Lung (tissue), 12 donors: ENCODE data around the gene CYSLTR2. TPM values are rescaled to one million over a fixed set of nuclear protein-coding genes. Genes with fewer than 3 reads are reported as not detected.

Experiments used
- ATAC-seq: fragments of 200-7000 bp; cut with Tn5 transposase; one replicate; pipeline ENCODE4 v1.9.1; 2020; ENCODE audit warnings: moderate number of reproducible peaks; ENCODE audit not compliant: insufficient read depth, low FRiP score
- DNase-seq, 3 donors: peaks; one replicate each; pipeline ENCODE4 v3.0.0-alpha.2; 2013 to 2017
- H3K27ac ChIP-seq, 2 donors: one replicate each; pipeline ENCODE4 v1.5.1; 2013; ENCODE audit warnings: mild to moderate bottlenecking in 2 of 2, moderate library complexity in 2 of 2, control low read depth in 1 of 2, inconsistent platforms in 1 of 2, low read depth in 1 of 2, low read length in 1 of 2
- H3K27me3 ChIP-seq, 3 donors: one replicate each; pipeline ENCODE4 v1.5.1; 2013; ENCODE audit warnings: low read length in 2 of 3; ENCODE audit not compliant: control insufficient read depth in 3 of 3, insufficient read depth in 3 of 3
- H3K36me3 ChIP-seq, 4 donors: one replicate each; pipeline ENCODE4 v1.5.1; 2013; ENCODE audit warnings: low read length in 4 of 4, mild to moderate bottlenecking in 1 of 4, moderate library complexity in 1 of 4; ENCODE audit not compliant: control insufficient read depth in 4 of 4, insufficient read depth in 4 of 4
- H3K4me1 ChIP-seq, 5 donors: one replicate each; pipeline ENCODE4 v1.5.1; 2013; ENCODE audit warnings: low read length in 5 of 5, mild to moderate bottlenecking in 2 of 5, moderate library complexity in 1 of 5; ENCODE audit not compliant: control insufficient read depth in 5 of 5, insufficient read depth in 5 of 5
- H3K4me3 ChIP-seq: one replicate; pipeline ENCODE4 v1.5.1; 2013; ENCODE audit warnings: mild to moderate bottlenecking, control low read depth, moderate library complexity
- H3K9ac ChIP-seq, 2 donors: one replicate each; pipeline ENCODE4 v1.5.1; 2013; ENCODE audit warnings: low read length in 2 of 2, control low read depth in 1 of 2; ENCODE audit not compliant: insufficient read depth in 1 of 2
- H3K9me3 ChIP-seq, 4 donors: one replicate each; pipeline ENCODE4 v1.5.1; 2013; ENCODE audit warnings: low read length in 3 of 4, mild to moderate bottlenecking in 1 of 4, moderate library complexity in 1 of 4; ENCODE audit not compliant: control insufficient read depth in 4 of 4, insufficient read depth in 3 of 4
- WGBS, 2 donors: extraction: QIAGEN DNeasy Blood & Tissue Kit; methylation state at CpG; one replicate each; pipeline ENCODE4 v1.1.7; 2013; 5-methylcytosine and 5-hydroxymethylcytosine counted together
- polyA plus RNA-seq, 2 donors: library from polyadenylated mRNA; stranded (reverse); fragments of 200-250 nt; gene quantifications; one replicate each; pipeline ENCODE4 v1.2.1, GENCODE V29; 2013
- total RNA-seq, 2 donors: library from RNA; depleted of rRNA in 1 of 2; stranded (reverse); fragments of >200 nt in 1 of 2; gene quantifications; one replicate each; pipeline ENCODE4 v1.2.1, GENCODE V29; 2014 to 2021
- TF ChIP-seq, protein P1 (sequence below): IDR thresholded peaks from 2 replicates; pipeline ENCODE4 v1.5.1; 2012; ENCODE audit warnings: mild to moderate bottlenecking; ENCODE audit errors: control extremely low read depth, extremely low read depth
- donor health status: control.
- donor health status: control.
- donor health status: Bipolar disorder and iron deficiency.
- donor health status: healthy.
- donor health status: DM: yes; HTN: yes; CAD: no.

The CYSLTR2 gene
- total and polyA plus RNA-seq, 4 donors: 0.32 to 0.92 (median 0.54) TPM

DNA sequence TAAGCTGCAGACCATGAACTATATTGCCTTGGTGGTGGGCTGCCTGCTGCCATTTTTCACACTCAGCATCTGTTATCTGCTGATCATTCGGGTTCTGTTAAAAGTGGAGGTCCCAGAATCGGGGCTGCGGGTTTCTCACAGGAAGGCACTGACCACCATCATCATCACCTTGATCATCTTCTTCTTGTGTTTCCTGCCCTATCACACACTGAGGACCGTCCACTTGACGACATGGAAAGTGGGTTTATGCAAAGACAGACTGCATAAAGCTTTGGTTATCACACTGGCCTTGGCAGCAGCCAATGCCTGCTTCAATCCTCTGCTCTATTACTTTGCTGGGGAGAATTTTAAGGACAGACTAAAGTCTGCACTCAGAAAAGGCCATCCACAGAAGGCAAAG, 53.7 kb downstream of the CYSLTR2 start:
- H3K4me1 ChIP-seq: no peaks in the 10 kb centered on the region
- no peak overlapping the region for H3K4me3 ChIP-seq
- ATAC-seq (no peak), DNase-seq (no peak)
- H3K9ac ChIP-seq: no peak overlapping the region
- no peak overlapping the region for H3K27ac ChIP-seq
- no peaks in the 10 kb centered on the region for H3K36me3 ChIP-seq
- H3K27me3 ChIP-seq: no peaks in the 10 kb centered on the region
- TF ChIP-seq, protein P1, sequence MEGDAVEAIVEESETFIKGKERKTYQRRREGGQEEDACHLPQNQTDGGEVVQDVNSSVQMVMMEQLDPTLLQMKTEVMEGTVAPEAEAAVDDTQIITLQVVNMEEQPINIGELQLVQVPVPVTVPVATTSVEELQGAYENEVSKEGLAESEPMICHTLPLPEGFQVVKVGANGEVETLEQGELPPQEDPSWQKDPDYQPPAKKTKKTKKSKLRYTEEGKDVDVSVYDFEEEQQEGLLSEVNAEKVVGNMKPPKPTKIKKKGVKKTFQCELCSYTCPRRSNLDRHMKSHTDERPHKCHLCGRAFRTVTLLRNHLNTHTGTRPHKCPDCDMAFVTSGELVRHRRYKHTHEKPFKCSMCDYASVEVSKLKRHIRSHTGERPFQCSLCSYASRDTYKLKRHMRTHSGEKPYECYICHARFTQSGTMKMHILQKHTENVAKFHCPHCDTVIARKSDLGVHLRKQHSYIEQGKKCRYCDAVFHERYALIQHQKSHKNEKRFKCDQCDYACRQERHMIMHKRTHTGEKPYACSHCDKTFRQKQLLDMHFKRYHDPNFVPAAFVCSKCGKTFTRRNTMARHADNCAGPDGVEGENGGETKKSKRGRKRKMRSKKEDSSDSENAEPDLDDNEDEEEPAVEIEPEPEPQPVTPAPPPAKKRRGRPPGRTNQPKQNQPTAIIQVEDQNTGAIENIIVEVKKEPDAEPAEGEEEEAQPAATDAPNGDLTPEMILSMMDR: no peak
- 94% methylated on average over 5 of the region's 5 CpGs for WGBS, 2 donors
- peaks cover 0 to 4% (median 1%) of the 10 kb centered on the region in 4 donors for H3K9me3 ChIP-seq

- Histone ChIP-seq H3K4me3 (no peak overlapping the region), H3K4me1 (no peaks in the 10 kb centered on the region), H3K9ac (no peak overlapping the region), H3K27me3 (no peaks in the 10 kb centered on the region), H3K9me3 (peaks cover 0 to 4% (median 1%) of the 10 kb centered on the region in 4 donors), H3K36me3 (no peaks in the 10 kb centered on the region), H3K27ac (no peak overlapping the region)
- DNase-seq (no peak), ATAC-seq (no peak)
- TF ChIP-seq, protein P1: no peak
- WGBS, 2 donors: 87 to 90% methylated on average over 1 of the region's 1 CpG
These were observed 55.0 kb downstream of the CYSLTR2 start for GRCh38 chr13:48708764-48709163.

DNA sequence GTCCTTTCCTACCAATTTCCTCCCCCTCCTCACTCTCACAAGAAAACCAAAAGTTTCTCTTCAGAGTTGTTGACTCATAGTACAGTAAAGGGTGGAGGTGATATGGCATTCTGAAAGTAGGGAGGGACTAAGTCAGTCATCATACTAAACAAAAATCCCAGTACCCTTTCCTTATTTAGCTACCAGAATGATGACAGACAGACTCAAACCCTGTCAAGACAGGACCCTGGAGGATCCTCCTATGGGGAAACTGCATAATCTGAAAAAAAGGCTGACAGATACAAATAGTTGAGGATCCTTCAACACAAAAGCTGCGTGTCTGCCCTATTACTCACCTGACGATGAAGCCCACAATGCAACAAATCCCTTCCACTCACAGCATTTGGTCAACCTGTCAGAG, 55.5 kb downstream of the CYSLTR2 start:
- TF ChIP-seq, protein P1: no peak
- Histone ChIP-seq H3K36me3 (no peaks in the 10 kb centered on the region), H3K27me3 (no peaks in the 10 kb centered on the region)

DNA sequence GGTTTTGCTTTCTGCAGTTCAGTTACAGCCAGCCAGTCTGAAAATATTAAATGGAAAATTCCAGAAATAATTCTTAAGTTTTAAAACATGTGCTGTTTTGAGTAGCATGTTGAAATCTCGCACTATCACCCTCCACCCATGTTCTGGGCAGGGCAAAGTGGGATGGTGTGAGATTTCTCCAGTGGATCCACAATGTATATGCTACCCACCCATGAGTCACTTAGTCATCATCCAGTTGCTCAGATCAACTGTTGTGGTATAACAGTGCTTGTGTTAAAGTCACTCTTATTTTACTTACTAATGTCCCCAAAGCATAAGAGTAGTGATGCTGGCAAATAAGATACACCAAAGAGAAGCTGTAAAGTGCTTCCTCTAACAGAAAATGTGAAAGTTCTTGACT, 56.4 kb downstream of the CYSLTR2 start:
- Histone ChIP-seq H3K36me3 (no peaks in the 10 kb centered on the region), H3K4me3 (no peak overlapping the region), H3K4me1 (no peaks in the 10 kb centered on the region), H3K27ac (no peak overlapping the region), H3K9me3 (peaks cover 0 to 4% (median 0%) of the 10 kb centered on the region in 4 donors), H3K27me3 (no peaks in the 10 kb centered on the region), H3K9ac (no peak overlapping the region)
- ATAC-seq: no peak
- WGBS, 2 donors: 94% methylated on average over 1 of the region's 1 CpG
- TF ChIP-seq, protein P1: no peak
- no peak for DNase-seq

More for the DNA sequence above, 55.5 kb downstream of the CYSLTR2 start:
- WGBS, 2 donors: 88 to 96% methylated on average over 2 of the region's 2 CpGs
- peaks cover 0 to 4% (median 0%) of the 10 kb centered on the region in 4 donors for H3K9me3 ChIP-seq
- H3K4me3 ChIP-seq: no peak overlapping the region
- no peak for DNase-seq
- no peak for ATAC-seq
- H3K27ac ChIP-seq: no peak overlapping the region
- no peaks in the 10 kb centered on the region for H3K4me1 ChIP-seq
- H3K9ac ChIP-seq: no peak overlapping the region
